Activated CD8-positive, alpha-beta T cell treated with anti-CD3 and anti-CD28 coated beads, Interleukin-2, amount 10 ng/mL, durations not matched to agents 7 days and 5 days (primary cell): ENCODE results near the gene TRIM40. TPM values are rescaled to one million over a fixed set of nuclear protein-coding genes. Genes with fewer than 3 reads are reported as not detected.
"Not testable (repeated sequence)": the region's sequence is repeated elsewhere in the genome, so short reads cannot be mapped to it uniquely, and the experiment has no call there.

Experiments
- ATAC-seq: fragments of 150-1000 bp; cut with Tn5 transposase; one replicate; pipeline ENCODE4 v1.10.0; 2021; ENCODE audit warnings: moderate library complexity
- CTCF ChIA-PET: fragments of 350-600 bp; sonication (Branson Sonifier 250); formaldehyde crosslinking; loops from one replicate; lab custom pipeline; 2021; ENCODE audit warnings: antibody characterized with exemption; lab: Charles Lee
- POLR2A ChIA-PET: fragments of 350-600 bp; sonication (Branson Sonifier 250); formaldehyde crosslinking; loops from one replicate; lab custom pipeline; 2021; ENCODE audit warnings: antibody characterized with exemption; lab: Charles Lee
- DNase-seq: peaks from one replicate; pipeline ENCODE4 v3.0.0-alpha.2; 2020
- H3K27ac Mint-ChIP-seq: one replicate; pipeline ENCODE4 v1.8.0; 2021; ENCODE audit warnings: mild to moderate bottlenecking, mixed read lengths
- H3K27me3 Mint-ChIP-seq: one replicate; pipeline ENCODE4 v1.8.0; 2021; ENCODE audit warnings: low read depth, mixed read lengths
- H3K36me3 Mint-ChIP-seq: one replicate; pipeline ENCODE4 v1.8.0; 2021; ENCODE audit warnings: low read depth, mixed read lengths
- H3K4me1 Mint-ChIP-seq: one replicate; pipeline ENCODE4 v1.8.0; 2021; ENCODE audit warnings: low read depth, mixed read lengths
- H3K4me3 Mint-ChIP-seq: one replicate; pipeline ENCODE4 v1.8.0; 2021; ENCODE audit warnings: mild to moderate bottlenecking, mixed read lengths
- H3K9me3 Mint-ChIP-seq: one replicate; pipeline ENCODE4 v1.8.0; 2022; ENCODE audit warnings: mixed read lengths; ENCODE audit not compliant: insufficient read depth
- total RNA-seq, 2 experiments: library from RNA; stranded (reverse); gene quantifications; one replicate each; pipeline ENCODE4 v1.2.3, GENCODE V29; 2021

The TRIM40 gene
- total RNA-seq, 2 experiments from 2014 or later: not detected

- Mint-ChIP-seq H3K9me3 (no peaks in the 10 kb centered on the region), H3K4me1 (peaks cover 19% of the 10 kb centered on the region), H3K36me3 (no peaks in the 10 kb centered on the region), H3K27ac (no peak overlapping the region), H3K4me3 (no peak overlapping the region), H3K27me3 (peaks cover 17% of the 10 kb centered on the region)
- ChIA-PET POLR2A (no interaction called here), CTCF (no interaction called here)
- ATAC-seq (no peak), DNase-seq (no peak)
Measured at GRCh38 chr6:30160008-30160784, 24.3 kb downstream of the TRIM40 start.

GRCh38 chr6:30160785-30161531 lies 25.0 kb downstream of the TRIM40 start, which contains the start of gene TRIM10:
TSS of gene TRIM10 (minus strand) at chr6:30161211. CDS start at chr6:30160858, 353 bp downstream.
- CTCF ChIA-PET: no interaction called here
- POLR2A ChIA-PET: no interaction called here
- Mint-ChIP-seq H3K27ac (no peak within 1 kb of the TSS), H3K4me3 (no peak within 1 kb of the TSS), H3K27me3 (peaks cover 19% of the 10 kb centered on the region), H3K9me3 (no peaks in the 10 kb centered on the region), H3K4me1 (peaks cover 19% of the 10 kb centered on the region), H3K36me3 (no peaks in the 10 kb centered on the region)
- DNase-seq: no peak
- ATAC-seq: no peak

- no peak for ATAC-seq
- Mint-ChIP-seq H3K27ac (no peak overlapping the region), H3K36me3 (no peaks in the 10 kb centered on the region), H3K4me1 (peaks cover 29% of the 10 kb centered on the region), H3K27me3 (peaks cover 19% of the 10 kb centered on the region), H3K4me3 (no peak overlapping the region), H3K9me3 (no peaks in the 10 kb centered on the region)
- ChIA-PET CTCF (no interaction called here), POLR2A (no interaction called here)
- no peak for DNase-seq
Measured at GRCh38 chr6:30162265-30163089, 26.5 kb downstream of the TRIM40 start.

GRCh38 chr6:30163090-30163917 lies 27.4 kb downstream of the TRIM40 start, which contains the start of gene TRIM15:
TSS of gene TRIM15 (plus strand) at chr6:30163546. CDS start at chr6:30163685, 139 bp downstream.
- Mint-ChIP-seq H3K9me3 (no peaks in the 10 kb centered on the region), H3K4me3 (no peak within 1 kb of the TSS), H3K27ac (no peak within 1 kb of the TSS), H3K36me3 (no peaks in the 10 kb centered on the region), H3K27me3 (peaks cover 24% of the 10 kb centered on the region), H3K4me1 (peaks cover 32% of the 10 kb centered on the region)
- ChIA-PET CTCF (interaction anchor here (1.5 kb wide), 1 partner anchor 32 kb away, joined by 4 read pairs; no protein-coding TSS in a partner anchor), POLR2A (no interaction called here)
- DNase-seq: peak; percentile 35
- peak; percentile 53 for ATAC-seq

- no peaks in the 10 kb centered on the region for H3K36me3 Mint-ChIP-seq
- ATAC-seq (no peak), DNase-seq (no peak)
- peaks cover 33% of the 10 kb centered on the region for H3K4me1 Mint-ChIP-seq
- H3K27me3 Mint-ChIP-seq: peaks cover 28% of the 10 kb centered on the region
- no peak overlapping the region for H3K27ac Mint-ChIP-seq
- POLR2A ChIA-PET: no interaction called here
- CTCF ChIA-PET: interaction anchor here (0.6 to 1.5 kb wide), 2 partner anchors 33 to 426 kb away, joined by 3 to 4 read pairs; no protein-coding TSS in a partner anchor
- H3K9me3 Mint-ChIP-seq: no peaks in the 10 kb centered on the region
- H3K4me3 Mint-ChIP-seq: no peak overlapping the region
Measured at GRCh38 chr6:30163918-30164654, 28.1 kb downstream of the TRIM40 start.

- Mint-ChIP-seq H3K4me3 (no peak overlapping the region), H3K36me3 (no peaks in the 10 kb centered on the region), H3K27ac (no peak overlapping the region), H3K4me1 (peaks cover 33% of the 10 kb centered on the region), H3K27me3 (peaks cover 23% of the 10 kb centered on the region), H3K9me3 (no peaks in the 10 kb centered on the region)
- POLR2A ChIA-PET: no interaction called here
- CTCF ChIA-PET: interaction anchor here (0.6 to 1.5 kb wide), 2 partner anchors 34 to 426 kb away, joined by 3 to 4 read pairs; no protein-coding TSS in a partner anchor
- DNase-seq: no peak
- ATAC-seq: no peak
Measured at GRCh38 chr6:30164714-30165113, 28.8 kb downstream of the TRIM40 start.

GRCh38 chr6:30165238-30165637 lies 29.3 kb downstream of the TRIM40 start:
- POLR2A ChIA-PET, ATAC-seq: not testable (repeated sequence)

GRCh38 chr6:30167101-30167500 lies 31.2 kb downstream of the TRIM40 start:
- Mint-ChIP-seq H3K4me1 (peaks cover 39% of the 10 kb centered on the region), H3K27ac (no peak overlapping the region), H3K9me3 (no peaks in the 10 kb centered on the region), H3K4me3 (no peak overlapping the region), H3K36me3 (no peaks in the 10 kb centered on the region), H3K27me3 (peaks cover 37% of the 10 kb centered on the region)
- ChIA-PET POLR2A (interaction anchor here (0.7 to 1.2 kb wide), 2 partner anchors 34 to 46 kb away, joined by 3 to 4 read pairs; partner anchors contain the start of gene TRIM26), CTCF (interaction anchor here (1.6 to 4.2 kb wide), 4 partner anchors 15 to 319 kb away, joined by 4 to 39 read pairs (median 21); no protein-coding TSS in a partner anchor)
- DNase-seq (peak; percentile 41), ATAC-seq (no peak)

More at GRCh38 chr6:30165238-30165637, 29.3 kb downstream of the TRIM40 start:
- H3K4me3 Mint-ChIP-seq, DNase-seq, H3K27ac Mint-ChIP-seq, H3K9me3 Mint-ChIP-seq, H3K36me3 Mint-ChIP-seq: not testable (repeated sequence)
- peaks cover 33% of the 10 kb centered on the region for H3K4me1 Mint-ChIP-seq
- peaks cover 22% of the 10 kb centered on the region for H3K27me3 Mint-ChIP-seq
- CTCF ChIA-PET: interaction anchor here (1.4 to 4.2 kb wide), 2 partner anchors 33 to 62 kb away, joined by 5 to 36 read pairs; no protein-coding TSS in a partner anchor

GRCh38 chr6:30168741-30169140 lies 32.8 kb downstream of the TRIM40 start:
- no peak overlapping the region for H3K27ac Mint-ChIP-seq
- POLR2A ChIA-PET: no interaction called here

More at GRCh38 chr6:30168741-30169140, 32.8 kb downstream of the TRIM40 start:
- H3K36me3 Mint-ChIP-seq: no peaks in the 10 kb centered on the region
- peaks cover 48% of the 10 kb centered on the region for H3K27me3 Mint-ChIP-seq
- CTCF ChIA-PET: interaction anchor here (0.7 to 4.2 kb wide), 4 partner anchors 37 to 67 kb away, joined by 3 to 39 read pairs (median 20); no protein-coding TSS in a partner anchor
- no peaks in the 10 kb centered on the region for H3K9me3 Mint-ChIP-seq
- H3K4me1 Mint-ChIP-seq: peaks cover 29% of the 10 kb centered on the region
- DNase-seq (no peak), ATAC-seq (no peak)
- H3K4me3 Mint-ChIP-seq: no peak overlapping the region
